GM21360 (cell line): ENCODE data around the gene NECTIN4.
"Not testable (repeated sequence)": the region's sequence is repeated elsewhere in the genome, so short reads cannot be mapped to it uniquely, and the experiment has no call there.

Experiments used
- ATAC-seq: cut with Tn5 transposase; IDR thresholded peaks from one replicate; pipeline ENCODE4 v1.9.1; 2021; ENCODE audit warnings: mild to moderate bottlenecking, moderate library complexity; ENCODE audit not compliant: unreplicated experiment

The NECTIN4 gene

GRCh38 chr1:161082996-161083747 is 6.2 kb downstream of the NECTIN4 start:
- ATAC-seq = no peak

- ATAC-seq = no peak
Measured at GRCh38 chr1:161082483-161082882, 6.9 kb downstream of the NECTIN4 start.

GRCh38 chr1:161081519-161081918 is 7.8 kb downstream of the NECTIN4 start:
- no peak for ATAC-seq

GRCh38 chr1:161080441-161081405 is 8.6 kb downstream of the NECTIN4 start:
- no peak for ATAC-seq

- ATAC-seq = no peak
Measured at GRCh38 chr1:161079436-161080110, 9.8 kb downstream of the NECTIN4 start.

GRCh38 chr1:161077426-161077825 is 11.9 kb downstream of the NECTIN4 start:
- ATAC-seq = no peak

- no peak for ATAC-seq
Measured at GRCh38 chr1:161076410-161076809, 12.9 kb downstream of the NECTIN4 start.

- ATAC-seq = no peak
Measured at GRCh38 chr1:161074676-161075368, 14.5 kb downstream of the NECTIN4 start.

GRCh38 chr1:161073474-161074121 is 15.8 kb downstream of the NECTIN4 start:
- ATAC-seq = no peak

GRCh38 chr1:161072751-161073449 is 16.5 kb downstream of the NECTIN4 start:
- no peak for ATAC-seq

GRCh38 chr1:161071886-161072371 is 17.4 kb downstream of the NECTIN4 start:
- ATAC-seq = no peak

GRCh38 chr1:161070761-161071160 is 18.6 kb downstream of the NECTIN4 start:
- ATAC-seq = no peak

- ATAC-seq = peak; percentile 70
Measured at GRCh38 chr1:161069731-161070270, 19.6 kb downstream of the NECTIN4 start, which contains the start of gene ARHGAP30. TSS of gene ARHGAP30 (minus strand) at chr1:161069891. CDS start at chr1:161069624, 267 bp downstream.

GRCh38 chr1:161069241-161069640 is 20.1 kb downstream of the NECTIN4 start:
- no peak for ATAC-seq

GRCh38 chr1:161068306-161069234 is 20.8 kb downstream of the NECTIN4 start:
- ATAC-seq = peak; percentile 46

GRCh38 chr1:161066694-161067093 is 22.7 kb downstream of the NECTIN4 start:
- no peak for ATAC-seq

- not testable (repeated sequence) for ATAC-seq
Measured at GRCh38 chr1:161065681-161066080, 23.7 kb downstream of the NECTIN4 start.

GRCh38 chr1:161063936-161064335 is 25.4 kb downstream of the NECTIN4 start:
- not testable (repeated sequence) for ATAC-seq
